Endothelial cell of umbilical vein (primary cell): ENCODE results near the gene MEGF11. TPM values are rescaled to one million over a fixed set of nuclear protein-coding genes. Genes with fewer than 3 reads are reported as not detected.

Experiments
- BruUV-seq: library from RNA; stranded (reverse); fragments of 400-500 nt; replicated peaks from 2 replicates; lab custom pipeline; 2021; lab: Mats Ljungman, UMichigan
- CTCF ChIA-PET: fragments of 300-600, 350-600 bp; sonication (Branson Sonifier 250); formaldehyde crosslinking; loops from one replicate; lab custom pipeline; 2021; ENCODE audit warnings: antibody characterized with exemption, inconsistent platforms; lab: Charles Lee
- POLR2A ChIA-PET: fragments of 300-600, 350-600 bp; sonication (Branson Sonifier 250); formaldehyde crosslinking; loops from one replicate; lab custom pipeline; 2021; ENCODE audit warnings: antibody characterized with exemption, inconsistent platforms; lab: Charles Lee
- DNase-seq: peaks from one replicate; pipeline ENCODE4 v3.0.0-alpha.2; 2011; ENCODE audit warnings: low read depth, low spot score
- FAIRE-seq: peaks from 2 replicates; lab custom pipeline; 2011; peaks lifted over from hg19 to GRCh38; lab: Jason Lieb, UNC
- H2AFZ ChIP-seq: 2 replicates; pipeline ENCODE4 v1.6.0; 2012; ENCODE audit warnings: low read depth, low read length, control low read depth, inconsistent platforms
- H3K27ac ChIP-seq: 2 replicates; pipeline ENCODE4 v1.5.1; 2011; ENCODE audit warnings: low read depth, mild to moderate bottlenecking, control low read depth, low read length, moderate library complexity; ENCODE audit not compliant: insufficient read depth
- H3K27me3 ChIP-seq, 2 experiments: 2 replicates each; pipeline versions ENCODE4 v1.6.0 to v1.6.1; 2011; ENCODE audit warnings: low read length in 2 of 2, mixed read lengths in 1 of 2; ENCODE audit not compliant: control insufficient read depth in 2 of 2, insufficient read depth in 2 of 2
- H3K36me3 ChIP-seq, 2 experiments: 2 replicates in 1 of 2; 3 replicates in 1 of 2; pipeline ENCODE4 v1.5.1; 2011; ENCODE audit warnings: low read length in 2 of 2, mild to moderate bottlenecking in 1 of 2, moderate library complexity in 1 of 2; ENCODE audit not compliant: control insufficient read depth in 2 of 2, insufficient read depth in 2 of 2; ENCODE audit errors: extremely low read depth in 1 of 2
- H3K4me1 ChIP-seq: 3 replicates; pipeline ENCODE4 v1.5.1; 2011; ENCODE audit warnings: mild to moderate bottlenecking, low read length; ENCODE audit not compliant: control insufficient read depth, insufficient read depth; ENCODE audit errors: extremely low read depth
- H3K4me2 ChIP-seq: 2 replicates; pipeline ENCODE4 v1.6.1; 2011; ENCODE audit warnings: low read length, control low read depth, mixed read lengths; ENCODE audit not compliant: insufficient read depth
- H3K4me3 ChIP-seq, 3 experiments: fragments of 200-600 bp in 1 of 3; sonication (generic), shearing (Covaris generic) in 1 of 3; replicated peaks in 1 of 3; 2 replicates each; pipeline ENCODE4 v1.5.1; 2011 to 2016; ENCODE audit warnings: control low read depth in 3 of 3, low read length in 3 of 3, mild to moderate bottlenecking in 2 of 3, inconsistent platforms in 1 of 3, low read depth in 1 of 3, moderate library complexity in 1 of 3; ENCODE audit not compliant: insufficient read depth in 1 of 3
- H3K79me2 ChIP-seq: 2 replicates; pipeline ENCODE4 v1.6.0; 2012; ENCODE audit warnings: low read length, inconsistent platforms; ENCODE audit not compliant: control insufficient read depth, insufficient read depth
- H3K9ac ChIP-seq: replicated peaks from 2 replicates; pipeline ENCODE3; 2011; ENCODE audit warnings: low read length, control low read depth; ENCODE audit not compliant: insufficient read depth; ENCODE audit errors: extremely low read depth
- H3K9me1 ChIP-seq: replicated peaks from 3 replicates; pipeline ENCODE4 v1.6.0; 2011; ENCODE audit warnings: mild to moderate bottlenecking, low read length; ENCODE audit not compliant: control insufficient read depth, insufficient read depth; ENCODE audit errors: extremely low read depth
- H3K9me3 ChIP-seq: replicated peaks from 2 replicates; pipeline ENCODE4 v1.5.1; 2012; ENCODE audit warnings: low read length, inconsistent platforms; ENCODE audit not compliant: control insufficient read depth, insufficient read depth
- H4K20me1 ChIP-seq: replicated peaks from 2 replicates; pipeline ENCODE3; 2011; ENCODE audit warnings: mild to moderate bottlenecking, low read length; ENCODE audit not compliant: control insufficient read depth, insufficient read depth; ENCODE audit errors: extremely low read depth
- CTCF ChIP-seq, 2 donors: IDR thresholded peaks; 1 replicate in 1 of 2; 2 replicates in 1 of 2; pipeline ENCODE4 v1.5.1; 2011; ENCODE audit warnings: low read length in 2 of 2, mild to moderate bottlenecking in 2 of 2, moderate library complexity in 2 of 2, control low read depth in 1 of 2, inconsistent platforms in 1 of 2, low read depth in 1 of 2; ENCODE audit not compliant: insufficient read depth in 1 of 2; ENCODE audit errors: extremely low read depth in 1 of 2
- EZH2 ChIP-seq: IDR thresholded peaks from 2 replicates; pipeline ENCODE4 v1.6.1; 2012; ENCODE audit warnings: borderline replicate concordance, low read depth, mild to moderate bottlenecking, moderate library complexity, low read length, inconsistent platforms; ENCODE audit not compliant: severe bottlenecking
- FOS ChIP-seq: IDR thresholded peaks from 2 replicates; pipeline ENCODE4 v1.6.1; 2011; ENCODE audit warnings: mild to moderate bottlenecking, low read length, moderate library complexity, borderline replicate concordance; ENCODE audit not compliant: insufficient read depth
- GATA2 ChIP-seq: IDR thresholded peaks from 2 replicates; pipeline ENCODE4 v1.7.0; 2011; ENCODE audit warnings: low read depth, mild to moderate bottlenecking, moderate library complexity, mixed read lengths, low read length; ENCODE audit not compliant: insufficient read length, insufficient read depth
- JUN ChIP-seq: IDR thresholded peaks from 2 replicates; pipeline ENCODE4 v1.6.1; 2011; ENCODE audit warnings: borderline replicate concordance, low read depth; ENCODE audit not compliant: insufficient read length, insufficient read depth
- MAX ChIP-seq: IDR thresholded peaks from 2 replicates; pipeline ENCODE4 v1.6.1; 2011; ENCODE audit not compliant: insufficient read depth, insufficient read length
- MYC ChIP-seq: IDR thresholded peaks from one replicate; pipeline ENCODE4 v1.6.1; 2011; ENCODE audit warnings: mild to moderate bottlenecking, low read depth, low read length
- POLR2A ChIP-seq: IDR thresholded peaks from 2 replicates; pipeline ENCODE4 v1.6.1; 2012; ENCODE audit warnings: low read depth, mild to moderate bottlenecking, control low read depth, low read length
- POLR2AphosphoS5 ChIP-seq: IDR thresholded peaks from 2 replicates; pipeline ENCODE4 v1.6.1; 2012; ENCODE audit warnings: low read depth, mild to moderate bottlenecking, control low read depth, low read length, moderate library complexity; ENCODE audit not compliant: insufficient read depth
- dilution Hi-C: fragments of 300-500 bp; cut with MboI; formaldehyde crosslinking; loops from one replicate; pipeline ENCODE4 v1.15.0; 2019; ENCODE audit warnings: low sequenced_read_pairs; ENCODE audit not compliant: extremely low pct_ligation_motif_present
- intact Hi-C: fragments of 100-400 bp; cut with micrococcal nuclease; formaldehyde crosslinking; loops from one replicate; pipeline ENCODE4 v1.10.0; 2022
- polyA plus RNA-seq, 4 experiments: library from polyadenylated mRNA; depleted of rRNA in 3 of 4; stranded (reverse) in 3 of 4; unstranded in 1 of 4; fragments of >200 nt; gene quantifications; 2 replicates each; pipeline versions ENCODE4 v1.2.1 to v1.2.3, GENCODE V29; 2011 to 2012; ENCODE audit warnings: missing spikeins in 1 of 4
- total RNA-seq: library from RNA; stranded (reverse); gene quantifications from 2 replicates; pipeline ENCODE4 v1.2.3, GENCODE V29; 2021

The MEGF11 gene
- total and polyA plus RNA-seq, 2 donors (not counting 3 experiments of a cell fraction or from before 2014, with no cell fraction given), result not detected

GRCh38 chr15:66126456-66126855 lies 127.1 kb downstream of the MEGF11 start:
- H4K20me1 ChIP-seq, result no peaks in the 10 kb centered on the region
- H3K9me3 ChIP-seq, result no peaks in the 10 kb centered on the region
- no peak overlapping the region for H3K4me3 ChIP-seq
- FAIRE-seq, result no peak
- dilution Hi-C loops, result no loop called here
- TF ChIP-seq EZH2 (no peak), POLR2A (no peak)
- intact Hi-C loops, result no loop called here
- ChIA-PET CTCF (no interaction called here), POLR2A (no interaction called here)
- H2AFZ ChIP-seq, result no peak overlapping the region
- no peaks in the 10 kb centered on the region for H3K36me3 ChIP-seq
- no peaks in the 10 kb centered on the region for H3K9me1 ChIP-seq
- no peak for DNase-seq
- H3K4me1 ChIP-seq, result no peaks in the 10 kb centered on the region
- no peaks in the 10 kb centered on the region for H3K79me2 ChIP-seq
- H3K4me2 ChIP-seq, result no peak overlapping the region
- H3K27ac ChIP-seq, result no peak overlapping the region
- H3K9ac ChIP-seq, result no peak overlapping the region
- BruUV-seq, result no TSS peak
- H3K27me3 ChIP-seq, result peaks cover 5 to 13% of the 10 kb centered on the region in 2 experiments

GRCh38 chr15:66126031-66126441 lies 127.5 kb downstream of the MEGF11 start:
- Histone ChIP-seq H3K27me3 (peaks cover 5 to 14% of the 10 kb centered on the region in 2 experiments), H3K27ac (no peak overlapping the region), H3K79me2 (no peaks in the 10 kb centered on the region), H3K9me3 (no peaks in the 10 kb centered on the region), H4K20me1 (no peaks in the 10 kb centered on the region), H3K4me2 (no peak overlapping the region), H3K9ac (no peak overlapping the region), H3K4me3 (no peak overlapping the region), H2AFZ (no peak overlapping the region), H3K36me3 (no peaks in the 10 kb centered on the region), H3K9me1 (no peaks in the 10 kb centered on the region), H3K4me1 (no peaks in the 10 kb centered on the region)
- dilution Hi-C loops, result no loop called here
- FAIRE-seq (no peak), DNase-seq (no peak)
- ChIA-PET CTCF (no interaction called here), POLR2A (no interaction called here)
- TF ChIP-seq MYC (no peak), GATA2 (no peak), CTCF (IDR thresholded peaks at IDR 0.05; ENCODE audit: extremely low read depth in 1 of 2, insufficient read depth in 1 of 2, low read depth in 1 of 2, low read length in 2 of 2) (no peak), POLR2AphosphoS5 (no peak), MAX (no peak), EZH2 (no peak), POLR2A (no peak), FOS (no peak), JUN (no peak)
- intact Hi-C loops, result no loop called here
- no TSS peak for BruUV-seq
